K562 (cell line): ENCODE data around the gene NXPH4. TPM values are rescaled to one million over a fixed set of nuclear protein-coding genes. Genes with fewer than 3 reads are reported as not detected.

Source experiments
- ATAC-seq: fragments of 200-7000 bp; cut with Tn5 transposase; 3 replicates; pipeline ENCODE4 v1.9.1; 2020; ENCODE audit warnings: moderate library complexity
- BruUV-seq: library from RNA; stranded (reverse); fragments of 400-500 nt; replicated peaks from 2 replicates; lab custom pipeline; 2021; lab: Mats Ljungman, UMichigan
- CTCF ChIA-PET: fragments of 300-600 bp; formaldehyde crosslinking; extraction: SDS; loops from one replicate; lab custom pipeline; 2021; ENCODE audit warnings: low intra/inter-chr PET ratio; lab: Yijun Ruan, JAX
- POLR2A ChIA-PET: fragments of 300-600, 350-650 bp; sonication (Branson Sonifier 250); formaldehyde crosslinking; extraction: SDS; loops from one replicate; lab custom pipeline; 2021; ENCODE audit warnings: antibody characterized with exemption, inconsistent platforms; lab: Yijun Ruan, JAX
- DNase-seq, 4 experiments: peaks; one replicate each; pipeline versions ENCODE4 v3.0.0 to v3.0.0-alpha.2; 2011 to 2018; ENCODE audit warnings: low spot score in 3 of 4, mixed read lengths in 3 of 4; ENCODE audit errors: extremely low read depth in 1 of 4
- FAIRE-seq: peaks from 2 replicates; lab custom pipeline; 2011; peaks lifted over from hg19 to GRCh38; lab: Jason Lieb, UNC
- H2AFZ ChIP-seq: 2 replicates; pipeline ENCODE4 v1.6.0; 2011; ENCODE audit warnings: low read depth, low read length, control low read depth, inconsistent platforms
- H3K27ac ChIP-seq: fragments of 200-600 bp; 3 replicates; pipeline ENCODE4 v1.8.0; 2011; ENCODE audit warnings: low read depth, mild to moderate bottlenecking, control low read depth, inconsistent platforms, low read length, moderate library complexity, mixed read lengths; ENCODE audit errors: extremely low read depth
- H3K27me3 ChIP-seq, 2 experiments: fragments of 300-600 bp in 1 of 2; 2 replicates in 1 of 2; 3 replicates in 1 of 2; pipeline versions ENCODE4 v1.6.0 to v1.8.0; 2011; ENCODE audit warnings: inconsistent platforms in 2 of 2, low read length in 2 of 2, mild to moderate bottlenecking in 1 of 2, mixed read lengths in 1 of 2, moderate library complexity in 1 of 2; ENCODE audit not compliant: control insufficient read depth in 2 of 2, insufficient read depth in 2 of 2
- H3K36me3 ChIP-seq: fragments of 300-600 bp; 3 replicates; pipeline ENCODE4 v1.8.0; 2011; ENCODE audit warnings: mild to moderate bottlenecking, low read length, inconsistent platforms; ENCODE audit not compliant: control insufficient read depth, insufficient read depth
- H3K4me1 ChIP-seq, 2 experiments: fragments of 200-600 bp in 1 of 2; replicated peaks in 1 of 2; 2 replicates in 1 of 2; 3 replicates in 1 of 2; pipeline versions ENCODE4 v1.5.1 to v1.8.0; 2011; ENCODE audit warnings: inconsistent platforms in 2 of 2, low read length in 2 of 2, mild to moderate bottlenecking in 1 of 2, mixed read lengths in 1 of 2, moderate library complexity in 1 of 2; ENCODE audit not compliant: control insufficient read depth in 2 of 2, insufficient read depth in 2 of 2
- H3K4me2 ChIP-seq: 2 replicates; pipeline ENCODE4 v1.6.1; 2011; ENCODE audit warnings: low read length, control low read depth, inconsistent platforms, mixed read lengths; ENCODE audit not compliant: insufficient read depth
- H3K4me3 ChIP-seq: fragments of 200-600 bp; sonication (generic), shearing (Covaris generic); 2 replicates; pipeline ENCODE4 v1.5.1; 2016; ENCODE audit warnings: control low read depth, inconsistent platforms
- H3K79me2 ChIP-seq: fragments of 200-600 bp; 3 replicates; pipeline ENCODE4 v1.8.0; 2011; ENCODE audit warnings: low read length, inconsistent platforms; ENCODE audit not compliant: control insufficient read depth, insufficient read depth
- H3K9ac ChIP-seq, 2 experiments: 2 replicates each; pipeline versions ENCODE4 v1.6.0 to v1.6.1; 2011; ENCODE audit warnings: low read depth in 2 of 2, low read length in 2 of 2, control low read depth in 1 of 2, inconsistent platforms in 1 of 2, mild to moderate bottlenecking in 1 of 2, mixed read lengths in 1 of 2; ENCODE audit not compliant: insufficient read depth in 1 of 2
- H3K9me1 ChIP-seq: one replicate; pipeline ENCODE4 v1.6.0; 2011; ENCODE audit warnings: inconsistent platforms, mild to moderate bottlenecking, low read length, moderate library complexity; ENCODE audit not compliant: control insufficient read depth, insufficient read depth
- H3K9me3 ChIP-seq: replicated peaks from 2 replicates; pipeline ENCODE4 v1.5.1; 2011; ENCODE audit warnings: low read depth, low read length, inconsistent platforms; ENCODE audit not compliant: control insufficient read depth, insufficient read depth
- H4K20me1 ChIP-seq: replicated peaks from 2 replicates; pipeline ENCODE4 v1.6.1; 2011; ENCODE audit warnings: low read length, inconsistent platforms, mixed read lengths; ENCODE audit not compliant: control insufficient read depth, insufficient read depth
- EGR1 ChIP-seq: fragments of 450-650 bp; conservative IDR thresholded peaks from 2 replicates; pipeline ENCODE4 v1.6.1; 2017; ENCODE audit warnings: mild to moderate bottlenecking
- GABPA ChIP-seq: fragments of 200-800 bp; sonication (Bioruptor generic); conservative IDR thresholded peaks from 2 replicates; pipeline ENCODE4 v1.6.1; 2016; ENCODE audit warnings: low read depth, missing genetic modification characterization, missing compliant biosample characterization
- HMGN3 ChIP-seq: IDR thresholded peaks from 2 replicates; pipeline ENCODE4 v1.6.1; 2011; ENCODE audit warnings: borderline replicate concordance, low read depth, mild to moderate bottlenecking, mixed read lengths, low read length; ENCODE audit not compliant: insufficient read length; ENCODE audit errors: extremely low read depth
- NCOR1 ChIP-seq: fragments of 450-650 bp; IDR thresholded peaks from 2 replicates; pipeline ENCODE4 v1.6.1; 2016; ENCODE audit warnings: mild to moderate bottlenecking, moderate library complexity
- TFE3 ChIP-seq: fragments of 450-650 bp; formaldehyde crosslinking; IDR thresholded peaks from 2 replicates; pipeline ENCODE4 v1.4.0; 2020; ENCODE audit warnings: mild to moderate bottlenecking, mixed read lengths
- ZNF263 ChIP-seq: sonication (generic); formaldehyde crosslinking; IDR thresholded peaks from 2 replicates; pipeline ENCODE4 v1.8.0; 2022; ENCODE audit warnings: mild to moderate bottlenecking, missing genetic modification reagents, borderline replicate concordance
- ZNF584 ChIP-seq: fragments of 200-800 bp; sonication (Bioruptor generic); IDR thresholded peaks from 2 replicates; pipeline ENCODE4 v1.6.1; 2016; ENCODE audit warnings: low read depth, mild to moderate bottlenecking, missing genetic modification characterization, missing compliant biosample characterization
- ZNF764 ChIP-seq: fragments of 250-450 bp; sonication (Bioruptor Pico); IDR thresholded peaks from 2 replicates; pipeline ENCODE4 v1.4.0; 2020; ENCODE audit warnings: low read depth, mild to moderate bottlenecking, moderate library complexity
- WGBS: fragments of 100-300 bp; shearing (Covaris generic); methylation state at CpG from one replicate; pipeline ENCODE4 v1.1.6; 2016; ENCODE audit warnings: low coverage, mixed read lengths; ENCODE audit not compliant: insufficient coverage; ENCODE audit errors: missing lambda C conversion rate; 5-methylcytosine and 5-hydroxymethylcytosine counted together
- in situ Hi-C: fragments of 300-500 bp; cut with MboI; formaldehyde crosslinking; loops from 4 replicates; pipeline ENCODE4 v1.15.0; 2018; ENCODE audit warnings: inconsistent platforms, mixed read lengths
- intact Hi-C: fragments of 100-400 bp; cut with micrococcal nuclease; formaldehyde crosslinking; loops from 2 replicates; pipeline ENCODE4 v1.14.2; 2022
- polyA plus RNA-seq, 8 experiments: library from polyadenylated mRNA; depleted of rRNA in 4 of 8; stranded (reverse) in 5 of 8; unstranded in 3 of 8; fragments of >200 nt; fragmentation: Nextera tagmentation in 2 of 8; fragmentation: Illumina TruSeq in 1 of 8; extraction: Ambion mirVana in 2 of 8; extraction: Trizol in 1 of 8; gene quantifications; 2 replicates each; pipeline versions ENCODE4 v1.2.1 to v1.2.3, GENCODE V29; 2011 to 2014; ENCODE audit warnings: inconsistent platforms in 1 of 8, missing spikeins in 1 of 8
- total RNA-seq, 7 experiments: library from RNA; depleted of rRNA in 6 of 7; stranded (reverse); fragments of >200 nt in 6 of 7; fragmentation: Illumina TruSeq in 2 of 7; extraction: Trizol in 2 of 7; gene quantifications; 2 replicates each; pipeline versions ENCODE4 v1.2.1 to v1.2.3, GENCODE V29; 2011 to 2021; ENCODE audit warnings: low replicate concordance in 1 of 7

NXPH4 gene
- total and polyA plus RNA-seq, 9 of the 15 experiments (the other 6 are each of a cell fraction or from before 2014, with no cell fraction given) = 0.49 to 2.7 (median 1.1) TPM; not detected in 4

GRCh38 chr12:57188090-57188425, 28.5 kb upstream of the NXPH4 start:
- Histone ChIP-seq H3K27ac (no peak overlapping the region), H3K27me3 (peaks cover 45 to 86% of the 10 kb centered on the region in 2 experiments), H2AFZ (no peak overlapping the region), H3K9ac (no peak overlapping the region), H3K9me3 (no peaks in the 10 kb centered on the region), H3K4me2 (no peak overlapping the region), H3K36me3 (no peaks in the 10 kb centered on the region), H3K4me1 (peaks cover 0 to 41% of the 10 kb centered on the region in 2 experiments; a peak in 2 of 5 replicates), H3K9me1 (peaks cover 5% of the 10 kb centered on the region), H3K79me2 (no peaks in the 10 kb centered on the region), H4K20me1 (peaks cover 17% of the 10 kb centered on the region; the same call in 1 of the 2 replicates), H3K4me3 (no peak overlapping the region)
- DNase-seq (no peak), FAIRE-seq (no peak), ATAC-seq (no peak)
- no peak for TF ChIP-seq NCOR1
- TF ChIP-seq ZNF584 (CRISPR knock-in tag) = no peak
- TF ChIP-seq GABPA (tag) = no peak
- no peak for TF ChIP-seq ZNF764 (CRISPR knock-in tag)
- 0 out of 2 replicates have a peak, but pooled peaks have one; percentile 16 for TF ChIP-seq EGR1
- no peak for TF ChIP-seq TFE3 (CRISPR knock-in tag)
- no peak for TF ChIP-seq HMGN3
- 0 out of 2 replicates have a peak, but pooled peaks have one; percentile 14 for TF ChIP-seq ZNF263 (CRISPR knock-in tag)
- intact Hi-C loops (no loop called here), in situ Hi-C loops (loop anchor here (10.0 kb wide), 1 partner anchor 433 kb away; the partner anchor contains the start of gene PRIM1)
- 28% methylated on average over 8 of the region's 8 CpGs for WGBS
- CTCF ChIA-PET = no interaction called here
- POLR2A ChIA-PET = interaction anchor here (0.6 to 1.5 kb wide), 6 partner anchors 10 to 77 kb away, joined by 3 to 6 read pairs (median 3); partner anchors contain the start of genes SHMT2 and STAT6
- no TSS peak for BruUV-seq
